Caco-2 (cell line): ENCODE measurements around the gene ATP5MK. TPM values are rescaled to one million over a fixed set of nuclear protein-coding genes. Genes with fewer than 3 reads are reported as not detected.

ENCODE experiments used
- BruUV-seq: library from RNA; stranded (reverse); fragments of 400-500 nt; replicated peaks from 2 replicates; lab custom pipeline; 2021; lab: Mats Ljungman, UMichigan
- CTCF ChIA-PET: fragments of 300-600 bp; sonication (Branson Sonifier 250); formaldehyde crosslinking; loops from one replicate; lab custom pipeline; 2022; ENCODE audit warnings: antibody characterized with exemption; lab: Charles Lee
- POLR2A ChIA-PET: fragments of 300-600 bp; sonication (Branson Sonifier 250); formaldehyde crosslinking; loops from one replicate; lab custom pipeline; 2022; ENCODE audit warnings: antibody characterized with exemption; lab: Charles Lee
- DNase-seq, 2 experiments: peaks; one replicate each; pipeline versions ENCODE4 v3.0.0 to v3.0.0-alpha.2; 2020 to 2022
- H3K27me3 ChIP-seq: replicated peaks from 2 replicates; pipeline ENCODE4 v1.6.0; 2011; ENCODE audit warnings: low read length; ENCODE audit not compliant: control insufficient read depth, insufficient read depth
- H3K36me3 ChIP-seq: 2 replicates; pipeline ENCODE4 v1.5.1; 2011; ENCODE audit warnings: low read length; ENCODE audit not compliant: control insufficient read depth, insufficient read depth
- H3K4me1 ChIP-seq: fragments of 250-450 bp; sonication (Bioruptor Pico); 2 replicates; pipeline ENCODE4 v1.5.1; 2020; ENCODE audit warnings: mild to moderate bottlenecking
- H3K4me3 ChIP-seq: 2 replicates; pipeline ENCODE4 v1.5.1; 2011; ENCODE audit warnings: low read depth, mild to moderate bottlenecking, control low read depth, low read length
- H3K9me3 ChIP-seq: fragments of 250-450 bp; sonication (Bioruptor Pico); 2 replicates; pipeline ENCODE4 v1.5.1; 2020; ENCODE audit warnings: mild to moderate bottlenecking, moderate library complexity
- H3K27ac Mint-ChIP-seq: one replicate; pipeline ENCODE4 v1.8.0; 2022; ENCODE audit warnings: mixed read lengths; ENCODE audit not compliant: unreplicated experiment
- H3K27me3 Mint-ChIP-seq: one replicate; pipeline ENCODE4 v1.8.0; 2022; ENCODE audit warnings: mixed read lengths; ENCODE audit not compliant: insufficient read depth, unreplicated experiment
- H3K36me3 Mint-ChIP-seq: one replicate; pipeline ENCODE4 v1.8.0; 2022; ENCODE audit warnings: mild to moderate bottlenecking, mixed read lengths; ENCODE audit not compliant: insufficient read depth, unreplicated experiment
- H3K4me1 Mint-ChIP-seq: one replicate; pipeline ENCODE4 v1.8.0; 2022; ENCODE audit warnings: low read depth, mixed read lengths; ENCODE audit not compliant: unreplicated experiment
- H3K4me3 Mint-ChIP-seq: one replicate; pipeline ENCODE4 v1.8.0; 2022; ENCODE audit warnings: mild to moderate bottlenecking, moderate library complexity, mixed read lengths; ENCODE audit not compliant: unreplicated experiment
- H3K9me3 Mint-ChIP-seq: one replicate; pipeline ENCODE4 v1.8.0; 2022; ENCODE audit warnings: mixed read lengths; ENCODE audit not compliant: unreplicated experiment
- intact Hi-C: fragments of 100-400 bp; cut with micrococcal nuclease; formaldehyde crosslinking; loops from one replicate; pipeline ENCODE4 v1.10.0; 2022; ENCODE audit not compliant: unreplicated experiment
- total RNA-seq: library from RNA; stranded (reverse); gene quantifications from 2 replicates; pipeline ENCODE4 v1.2.3, GENCODE V29; 2022
- TF ChIP-seq, protein P1 (sequence below), 2 experiments: fragments of 200-600 bp in 1 of 2; IDR thresholded peaks; 1 replicate in 1 of 2; 2 replicates in 1 of 2; pipeline versions ENCODE4 v1.5.1 to v1.8.0; 2011 to 2022; ENCODE audit warnings: antibody characterized with exemption in 1 of 2, control low read depth in 1 of 2, inconsistent platforms in 1 of 2, low read depth in 1 of 2, low read length in 1 of 2, mild to moderate bottlenecking in 1 of 2, moderate library complexity in 1 of 2; ENCODE audit not compliant: insufficient read depth in 1 of 2, severe bottlenecking in 1 of 2, unreplicated experiment in 1 of 2

ATP5MK gene
- total RNA-seq, 1 experiment from 2014 or later: 340 TPM

DNA sequence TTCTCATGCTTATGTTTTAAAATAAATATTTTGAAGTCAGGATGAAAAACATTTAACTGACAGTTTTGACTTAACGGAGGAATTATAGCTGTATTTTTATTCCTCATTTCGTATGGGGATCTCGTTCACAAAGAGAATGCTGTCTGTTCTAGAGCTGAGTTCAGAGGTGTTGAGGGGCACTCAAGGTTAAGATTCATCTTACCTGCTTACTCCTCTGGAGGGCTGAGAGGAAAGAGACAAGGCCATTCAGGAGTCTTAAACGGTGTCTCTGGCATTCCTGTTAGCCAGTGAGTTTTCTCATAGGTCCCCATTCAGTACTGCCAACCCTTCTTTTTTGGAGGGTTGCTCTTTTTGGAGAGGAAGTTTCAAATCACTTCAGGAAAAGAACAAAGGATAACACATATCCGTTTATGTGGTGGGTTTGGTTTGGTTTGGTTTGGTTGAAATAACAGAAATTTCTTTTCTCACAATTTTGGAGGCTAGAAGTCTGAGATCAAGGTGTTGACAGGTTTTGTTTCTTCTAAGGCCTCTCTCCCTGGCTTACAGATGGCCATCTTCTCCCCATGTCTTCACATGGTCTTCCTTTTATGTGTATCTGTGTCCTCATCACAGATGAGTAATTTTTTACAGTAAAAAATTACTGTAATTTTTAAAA is 32.8 kb upstream of the ATP5MK start:
- DNase-seq: no peak
- Histone ChIP-seq H3K4me1 (no peaks in the 10 kb centered on the region), H3K27me3 (no peaks in the 10 kb centered on the region), H3K4me3 (no peak overlapping the region), H3K9me3 (no peaks in the 10 kb centered on the region), H3K36me3 (peaks cover 3% of the 10 kb centered on the region)
- no peak overlapping the region for H3K27ac Mint-ChIP-seq
- ChIA-PET CTCF (no interaction called here), POLR2A (no interaction called here)
- H3K27me3 Mint-ChIP-seq: no peaks in the 10 kb centered on the region
- no peak overlapping the region for H3K4me3 Mint-ChIP-seq
- TF ChIP-seq, protein P1, sequence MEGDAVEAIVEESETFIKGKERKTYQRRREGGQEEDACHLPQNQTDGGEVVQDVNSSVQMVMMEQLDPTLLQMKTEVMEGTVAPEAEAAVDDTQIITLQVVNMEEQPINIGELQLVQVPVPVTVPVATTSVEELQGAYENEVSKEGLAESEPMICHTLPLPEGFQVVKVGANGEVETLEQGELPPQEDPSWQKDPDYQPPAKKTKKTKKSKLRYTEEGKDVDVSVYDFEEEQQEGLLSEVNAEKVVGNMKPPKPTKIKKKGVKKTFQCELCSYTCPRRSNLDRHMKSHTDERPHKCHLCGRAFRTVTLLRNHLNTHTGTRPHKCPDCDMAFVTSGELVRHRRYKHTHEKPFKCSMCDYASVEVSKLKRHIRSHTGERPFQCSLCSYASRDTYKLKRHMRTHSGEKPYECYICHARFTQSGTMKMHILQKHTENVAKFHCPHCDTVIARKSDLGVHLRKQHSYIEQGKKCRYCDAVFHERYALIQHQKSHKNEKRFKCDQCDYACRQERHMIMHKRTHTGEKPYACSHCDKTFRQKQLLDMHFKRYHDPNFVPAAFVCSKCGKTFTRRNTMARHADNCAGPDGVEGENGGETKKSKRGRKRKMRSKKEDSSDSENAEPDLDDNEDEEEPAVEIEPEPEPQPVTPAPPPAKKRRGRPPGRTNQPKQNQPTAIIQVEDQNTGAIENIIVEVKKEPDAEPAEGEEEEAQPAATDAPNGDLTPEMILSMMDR (IDR thresholded peaks at IDR 0.05; ENCODE audit: insufficient read depth in 1 of 2, low read depth in 1 of 2, low read length in 1 of 2, severe bottlenecking in 1 of 2, unreplicated experiment in 1 of 2): no peak
- peaks cover 96% of the 10 kb centered on the region for H3K36me3 Mint-ChIP-seq
- no TSS peak for BruUV-seq
- no peaks in the 10 kb centered on the region for H3K9me3 Mint-ChIP-seq
- intact Hi-C loops: no loop called here
- H3K4me1 Mint-ChIP-seq: no peaks in the 10 kb centered on the region

DNA sequence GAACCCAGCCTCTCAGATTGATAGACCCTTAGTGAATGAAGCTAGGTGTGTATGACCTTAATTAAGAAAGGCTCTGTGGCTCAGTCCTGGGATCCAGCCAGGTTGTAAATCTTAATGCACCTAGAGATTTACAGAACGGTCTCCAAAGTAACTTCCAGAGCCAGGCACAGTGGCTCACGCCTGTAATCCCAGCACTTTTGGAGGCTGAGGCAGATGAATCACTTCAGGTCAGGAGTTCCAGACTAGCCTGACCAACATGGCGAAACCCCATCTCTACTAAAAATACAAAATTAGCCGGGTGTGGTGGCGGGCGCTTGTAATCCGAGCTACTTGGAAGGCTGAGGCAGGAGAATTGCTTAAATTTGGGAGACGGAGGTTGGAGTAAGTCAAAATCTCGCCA is 31.6 kb upstream of the ATP5MK start:
- intact Hi-C loops: no loop called here

GRCh38 chr10:103423748-103424147 is 27.5 kb upstream of the ATP5MK start:
- no peaks in the 10 kb centered on the region for H3K27me3 Mint-ChIP-seq
- BruUV-seq: no TSS peak
- peaks cover 92% of the 10 kb centered on the region for H3K36me3 Mint-ChIP-seq
- TF ChIP-seq, protein P1 (IDR thresholded peaks at IDR 0.05; ENCODE audit: insufficient read depth in 1 of 2, low read depth in 1 of 2, low read length in 1 of 2, severe bottlenecking in 1 of 2, unreplicated experiment in 1 of 2): no peak
- H3K27me3 ChIP-seq: no peaks in the 10 kb centered on the region
- H3K4me1 ChIP-seq: no peaks in the 10 kb centered on the region
- no peak overlapping the region for H3K4me3 Mint-ChIP-seq
- peaks cover 8% of the 10 kb centered on the region for H3K36me3 ChIP-seq
- ChIA-PET CTCF (no interaction called here), POLR2A (no interaction called here)
- intact Hi-C loops: no loop called here
- H3K4me1 Mint-ChIP-seq: no peaks in the 10 kb centered on the region
- H3K27ac Mint-ChIP-seq: no peak overlapping the region
- no peak for DNase-seq
- no peaks in the 10 kb centered on the region for H3K9me3 Mint-ChIP-seq
- no peaks in the 10 kb centered on the region for H3K9me3 ChIP-seq
- no peak overlapping the region for H3K4me3 ChIP-seq

More for the DNA sequence above, 31.6 kb upstream of the ATP5MK start:
- DNase-seq: no peak
- no TSS peak for BruUV-seq
- no peaks in the 10 kb centered on the region for H3K9me3 Mint-ChIP-seq
- H3K9me3 ChIP-seq: no peaks in the 10 kb centered on the region
- H3K36me3 ChIP-seq: peaks cover 6% of the 10 kb centered on the region
- POLR2A ChIA-PET: interaction anchor here (0.7 kb wide), 1 partner anchor 1362 kb away, joined by 6 read pairs; the partner anchor contains the start of gene HPS6
- peaks cover 95% of the 10 kb centered on the region for H3K36me3 Mint-ChIP-seq
- CTCF ChIA-PET: no interaction called here
- TF ChIP-seq, protein P1 (IDR thresholded peaks at IDR 0.05; ENCODE audit: insufficient read depth in 1 of 2, low read depth in 1 of 2, low read length in 1 of 2, severe bottlenecking in 1 of 2, unreplicated experiment in 1 of 2): no peak
- no peak overlapping the region for H3K4me3 Mint-ChIP-seq
- H3K4me3 ChIP-seq: no peak overlapping the region
- no peak overlapping the region for H3K27ac Mint-ChIP-seq
- no peaks in the 10 kb centered on the region for H3K4me1 Mint-ChIP-seq
- H3K27me3 ChIP-seq: no peaks in the 10 kb centered on the region
- H3K4me1 ChIP-seq: no peaks in the 10 kb centered on the region
- no peaks in the 10 kb centered on the region for H3K27me3 Mint-ChIP-seq
